K562 (cell line): ENCODE data around the gene PGM2L1. TPM values are rescaled to one million over a fixed set of nuclear protein-coding genes. Genes with fewer than 3 reads are reported as not detected.
A peak's percentile ranks its signal among the peaks of the same experiment; 100 is the strongest.

Source experiments
- BCOR ChIP-seq: fragments of 450-650 bp; IDR thresholded peaks from 2 replicates; pipeline ENCODE4 v1.6.1; 2016
- BRF1 ChIP-seq: IDR thresholded peaks from 3 replicates; pipeline ENCODE4 v1.6.1; 2011; ENCODE audit warnings: borderline replicate concordance, mild to moderate bottlenecking; ENCODE audit not compliant: insufficient read length; ENCODE audit errors: extremely low read depth
- MAZ ChIP-seq, 2 experiments: fragments of 450-650 bp in 1 of 2; sonication (generic) in 1 of 2; formaldehyde crosslinking; IDR thresholded peaks in 1 of 2; conservative IDR thresholded peaks in 1 of 2; 2 replicates each; pipeline versions ENCODE4 v1.4.0 to v1.5.0; 2020; ENCODE audit warnings: mild to moderate bottlenecking in 1 of 2, missing genetic modification reagents in 1 of 2
- NCOA2 ChIP-seq, 2 experiments: fragments of 450-650 bp; IDR thresholded peaks; 2 replicates each; pipeline ENCODE4 v1.6.1; 2018; ENCODE audit warnings: mild to moderate bottlenecking in 2 of 2, moderate library complexity in 1 of 2; ENCODE audit not compliant: partially characterized antibody in 2 of 2
- RNF2 ChIP-seq: sonication (generic); IDR thresholded peaks from 2 replicates; pipeline ENCODE4 v1.6.1; 2016
- SMAD3 ChIP-seq: fragments of 450-650 bp; formaldehyde crosslinking; conservative IDR thresholded peaks from 2 replicates; pipeline ENCODE4 v1.4.0; 2020; ENCODE audit warnings: mild to moderate bottlenecking
- STAG1 ChIP-seq: sonication (generic); formaldehyde crosslinking; IDR thresholded peaks from 2 replicates; pipeline ENCODE4 v1.5.0; 2020; ENCODE audit warnings: missing genetic modification reagents, borderline replicate concordance
- ZFP30 ChIP-seq: fragments of 250-450 bp; sonication (Bioruptor Pico); IDR thresholded peaks from 2 replicates; pipeline ENCODE4 v1.8.0; 2022; ENCODE audit warnings: moderate library complexity, mild to moderate bottlenecking, inconsistent platforms, borderline replicate concordance
- polyA plus RNA-seq, 8 experiments: library from polyadenylated mRNA; depleted of rRNA in 4 of 8; stranded (reverse) in 5 of 8; unstranded in 3 of 8; fragments of >200 nt; fragmentation: Nextera tagmentation in 2 of 8; fragmentation: Illumina TruSeq in 1 of 8; extraction: Ambion mirVana in 2 of 8; extraction: Trizol in 1 of 8; gene quantifications; 2 replicates each; pipeline versions ENCODE4 v1.2.1 to v1.2.3, GENCODE V29; 2011 to 2014; ENCODE audit warnings: inconsistent platforms in 1 of 8, missing spikeins in 1 of 8
- total RNA-seq, 7 experiments: library from RNA; depleted of rRNA in 6 of 7; stranded (reverse); fragments of >200 nt in 6 of 7; fragmentation: Illumina TruSeq in 2 of 7; extraction: Trizol in 2 of 7; gene quantifications; 2 replicates each; pipeline versions ENCODE4 v1.2.1 to v1.2.3, GENCODE V29; 2011 to 2021; ENCODE audit warnings: low replicate concordance in 1 of 7
- TF ChIP-seq, protein P1 (sequence below): fragments of 250-450 bp; sonication (Bioruptor Pico); IDR thresholded peaks from 2 replicates; pipeline ENCODE4 v1.5.0; 2020; ENCODE audit warnings: mild to moderate bottlenecking
- TF ChIP-seq, protein P2 (sequence below): fragments of 250-450 bp; sonication (Bioruptor Pico); IDR thresholded peaks from 2 replicates; pipeline ENCODE4 v1.5.0; 2021; ENCODE audit warnings: mild to moderate bottlenecking, borderline replicate concordance
- TF ChIP-seq, protein P3 (sequence below): sonication (generic); formaldehyde crosslinking; IDR thresholded peaks from 2 replicates; pipeline ENCODE4 v1.8.1; 2023; ENCODE audit warnings: mild to moderate bottlenecking, missing genetic modification reagents, moderate library complexity
- TF ChIP-seq, protein P4 (sequence below): IDR thresholded peaks from 3 replicates; pipeline ENCODE4 v1.6.1; 2011; ENCODE audit warnings: borderline replicate concordance, mild to moderate bottlenecking, moderate library complexity; ENCODE audit not compliant: insufficient read length; ENCODE audit errors: extremely low read depth
- TF ChIP-seq, protein P5 (sequence below): fragments of 450-650 bp; IDR thresholded peaks from 2 replicates; pipeline ENCODE4 v1.6.1; 2016; ENCODE audit warnings: mild to moderate bottlenecking

The PGM2L1 gene
- total and polyA plus RNA-seq, 9 of the 15 experiments (the other 6 are each of a cell fraction or from before 2014, with no cell fraction given), result 0.32 to 0.95 (median 0.63) TPM

DNA sequence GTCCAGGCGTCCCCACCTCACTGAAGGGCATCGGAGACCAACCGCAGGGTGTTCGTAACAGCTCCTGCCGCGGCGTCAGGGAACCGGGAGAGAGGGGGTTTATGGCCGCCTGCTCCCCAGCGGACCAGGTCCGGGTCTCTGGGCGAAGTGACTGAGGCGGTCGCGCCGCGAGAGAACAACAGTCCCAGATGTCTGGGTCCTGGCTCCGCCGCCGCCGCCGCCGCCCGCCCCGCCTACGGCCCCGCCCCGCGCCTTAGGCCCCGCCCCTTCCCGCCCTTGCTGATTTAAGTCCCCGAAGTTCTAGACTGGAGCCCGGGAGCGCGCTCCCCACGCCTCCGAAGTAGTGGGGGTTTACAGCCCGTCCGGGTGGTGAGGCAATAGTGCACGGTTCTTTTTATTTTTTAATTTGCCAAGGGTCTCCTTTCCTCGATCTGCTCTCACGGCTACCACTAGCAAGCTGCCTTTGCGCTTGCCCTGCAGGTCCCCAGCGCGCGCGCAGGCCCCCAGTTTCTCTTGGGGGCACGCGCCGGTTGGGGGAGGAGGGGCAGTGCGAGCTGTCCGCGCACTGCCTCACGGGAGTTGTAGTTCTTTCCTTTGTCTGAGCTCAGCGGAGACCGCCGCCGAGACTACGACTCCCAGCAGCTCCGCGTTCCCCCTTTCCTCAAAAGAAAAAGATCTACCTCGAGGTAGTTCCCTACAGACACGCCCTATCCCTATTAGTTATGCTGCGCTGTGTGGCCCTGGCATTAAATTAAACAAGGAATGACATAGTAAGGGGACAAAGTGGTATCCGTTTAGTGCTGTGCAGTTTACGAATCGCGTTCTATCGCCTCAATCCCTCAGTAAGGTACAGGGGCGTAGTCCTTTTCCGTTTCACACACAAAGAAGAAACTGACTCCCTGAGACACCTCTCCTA, at the start of gene PGM2L1 (continued):
- TF ChIP-seq NCOA2 (IDR thresholded peaks at IDR 0.05; ENCODE audit: partially characterized antibody in 2 of 2) (no peak), BCOR (no peak; the same call in 1 of the 2 replicates), RNF2 (no peak), MAZ (CRISPR knock-in tag; conservative IDR thresholded peaks at IDR 0.05 in 1 of 2, IDR thresholded peaks at IDR 0.05 in 1 of 2) (peak; percentile 97), STAG1 (CRISPR knock-in tag) (no peak), SMAD3 (CRISPR knock-in tag) (no peak), ZFP30 (no peak), BRF1 (no peak)
- TF ChIP-seq, protein P1, sequence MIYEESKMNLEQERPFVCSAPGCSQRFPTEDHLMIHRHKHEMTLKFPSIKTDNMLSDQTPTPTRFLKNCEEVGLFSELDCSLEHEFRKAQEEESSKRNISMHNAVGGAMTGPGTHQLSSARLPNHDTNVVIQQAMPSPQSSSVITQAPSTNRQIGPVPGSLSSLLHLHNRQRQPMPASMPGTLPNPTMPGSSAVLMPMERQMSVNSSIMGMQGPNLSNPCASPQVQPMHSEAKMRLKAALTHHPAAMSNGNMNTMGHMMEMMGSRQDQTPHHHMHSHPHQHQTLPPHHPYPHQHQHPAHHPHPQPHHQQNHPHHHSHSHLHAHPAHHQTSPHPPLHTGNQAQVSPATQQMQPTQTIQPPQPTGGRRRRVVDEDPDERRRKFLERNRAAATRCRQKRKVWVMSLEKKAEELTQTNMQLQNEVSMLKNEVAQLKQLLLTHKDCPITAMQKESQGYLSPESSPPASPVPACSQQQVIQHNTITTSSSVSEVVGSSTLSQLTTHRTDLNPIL (CRISPR knock-in tag), result no peak
- TF ChIP-seq, protein P2, sequence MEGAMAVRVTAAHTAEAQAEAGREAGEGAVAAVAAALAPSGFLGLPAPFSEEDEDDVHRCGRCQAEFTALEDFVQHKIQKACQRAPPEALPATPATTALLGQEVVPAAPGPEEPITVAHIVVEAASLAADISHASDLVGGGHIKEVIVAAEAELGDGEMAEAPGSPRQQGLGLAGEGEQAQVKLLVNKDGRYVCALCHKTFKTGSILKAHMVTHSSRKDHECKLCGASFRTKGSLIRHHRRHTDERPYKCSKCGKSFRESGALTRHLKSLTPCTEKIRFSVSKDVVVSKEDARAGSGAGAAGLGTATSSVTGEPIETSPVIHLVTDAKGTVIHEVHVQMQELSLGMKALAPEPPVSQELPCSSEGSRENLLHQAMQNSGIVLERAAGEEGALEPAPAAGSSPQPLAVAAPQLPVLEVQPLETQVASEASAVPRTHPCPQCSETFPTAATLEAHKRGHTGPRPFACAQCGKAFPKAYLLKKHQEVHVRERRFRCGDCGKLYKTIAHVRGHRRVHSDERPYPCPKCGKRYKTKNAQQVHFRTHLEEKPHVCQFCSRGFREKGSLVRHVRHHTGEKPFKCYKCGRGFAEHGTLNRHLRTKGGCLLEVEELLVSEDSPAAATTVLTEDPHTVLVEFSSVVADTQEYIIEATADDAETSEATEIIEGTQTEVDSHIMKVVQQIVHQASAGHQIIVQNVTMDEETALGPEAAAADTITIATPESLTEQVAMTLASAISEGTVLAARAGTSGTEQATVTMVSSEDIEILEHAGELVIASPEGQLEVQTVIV (CRISPR knock-in tag), result no peak
- TF ChIP-seq, protein P3, sequence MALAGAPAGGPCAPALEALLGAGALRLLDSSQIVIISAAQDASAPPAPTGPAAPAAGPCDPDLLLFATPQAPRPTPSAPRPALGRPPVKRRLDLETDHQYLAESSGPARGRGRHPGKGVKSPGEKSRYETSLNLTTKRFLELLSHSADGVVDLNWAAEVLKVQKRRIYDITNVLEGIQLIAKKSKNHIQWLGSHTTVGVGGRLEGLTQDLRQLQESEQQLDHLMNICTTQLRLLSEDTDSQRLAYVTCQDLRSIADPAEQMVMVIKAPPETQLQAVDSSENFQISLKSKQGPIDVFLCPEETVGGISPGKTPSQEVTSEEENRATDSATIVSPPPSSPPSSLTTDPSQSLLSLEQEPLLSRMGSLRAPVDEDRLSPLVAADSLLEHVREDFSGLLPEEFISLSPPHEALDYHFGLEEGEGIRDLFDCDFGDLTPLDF (CRISPR knock-in tag), result no peak; the same call in 1 of the 2 replicates
- TF ChIP-seq, protein P4, sequence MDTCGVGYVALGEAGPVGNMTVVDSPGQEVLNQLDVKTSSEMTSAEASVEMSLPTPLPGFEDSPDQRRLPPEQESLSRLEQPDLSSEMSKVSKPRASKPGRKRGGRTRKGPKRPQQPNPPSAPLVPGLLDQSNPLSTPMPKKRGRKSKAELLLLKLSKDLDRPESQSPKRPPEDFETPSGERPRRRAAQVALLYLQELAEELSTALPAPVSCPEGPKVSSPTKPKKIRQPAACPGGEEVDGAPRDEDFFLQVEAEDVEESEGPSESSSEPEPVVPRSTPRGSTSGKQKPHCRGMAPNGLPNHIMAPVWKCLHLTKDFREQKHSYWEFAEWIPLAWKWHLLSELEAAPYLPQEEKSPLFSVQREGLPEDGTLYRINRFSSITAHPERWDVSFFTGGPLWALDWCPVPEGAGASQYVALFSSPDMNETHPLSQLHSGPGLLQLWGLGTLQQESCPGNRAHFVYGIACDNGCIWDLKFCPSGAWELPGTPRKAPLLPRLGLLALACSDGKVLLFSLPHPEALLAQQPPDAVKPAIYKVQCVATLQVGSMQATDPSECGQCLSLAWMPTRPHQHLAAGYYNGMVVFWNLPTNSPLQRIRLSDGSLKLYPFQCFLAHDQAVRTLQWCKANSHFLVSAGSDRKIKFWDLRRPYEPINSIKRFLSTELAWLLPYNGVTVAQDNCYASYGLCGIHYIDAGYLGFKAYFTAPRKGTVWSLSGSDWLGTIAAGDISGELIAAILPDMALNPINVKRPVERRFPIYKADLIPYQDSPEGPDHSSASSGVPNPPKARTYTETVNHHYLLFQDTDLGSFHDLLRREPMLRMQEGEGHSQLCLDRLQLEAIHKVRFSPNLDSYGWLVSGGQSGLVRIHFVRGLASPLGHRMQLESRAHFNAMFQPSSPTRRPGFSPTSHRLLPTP, result no peak
- TF ChIP-seq, protein P5, sequence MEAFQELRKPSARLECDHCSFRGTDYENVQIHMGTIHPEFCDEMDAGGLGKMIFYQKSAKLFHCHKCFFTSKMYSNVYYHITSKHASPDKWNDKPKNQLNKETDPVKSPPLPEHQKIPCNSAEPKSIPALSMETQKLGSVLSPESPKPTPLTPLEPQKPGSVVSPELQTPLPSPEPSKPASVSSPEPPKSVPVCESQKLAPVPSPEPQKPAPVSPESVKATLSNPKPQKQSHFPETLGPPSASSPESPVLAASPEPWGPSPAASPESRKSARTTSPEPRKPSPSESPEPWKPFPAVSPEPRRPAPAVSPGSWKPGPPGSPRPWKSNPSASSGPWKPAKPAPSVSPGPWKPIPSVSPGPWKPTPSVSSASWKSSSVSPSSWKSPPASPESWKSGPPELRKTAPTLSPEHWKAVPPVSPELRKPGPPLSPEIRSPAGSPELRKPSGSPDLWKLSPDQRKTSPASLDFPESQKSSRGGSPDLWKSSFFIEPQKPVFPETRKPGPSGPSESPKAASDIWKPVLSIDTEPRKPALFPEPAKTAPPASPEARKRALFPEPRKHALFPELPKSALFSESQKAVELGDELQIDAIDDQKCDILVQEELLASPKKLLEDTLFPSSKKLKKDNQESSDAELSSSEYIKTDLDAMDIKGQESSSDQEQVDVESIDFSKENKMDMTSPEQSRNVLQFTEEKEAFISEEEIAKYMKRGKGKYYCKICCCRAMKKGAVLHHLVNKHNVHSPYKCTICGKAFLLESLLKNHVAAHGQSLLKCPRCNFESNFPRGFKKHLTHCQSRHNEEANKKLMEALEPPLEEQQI, result no peak
